ENCODE measurements around the gene LRRC38. TPM values are rescaled to one million over a fixed set of nuclear protein-coding genes. Genes with fewer than 3 reads are reported as not detected.

LRRC38 gene
- total RNA-seq, 1 experiment from 2014 or later, result not detected

DNA sequence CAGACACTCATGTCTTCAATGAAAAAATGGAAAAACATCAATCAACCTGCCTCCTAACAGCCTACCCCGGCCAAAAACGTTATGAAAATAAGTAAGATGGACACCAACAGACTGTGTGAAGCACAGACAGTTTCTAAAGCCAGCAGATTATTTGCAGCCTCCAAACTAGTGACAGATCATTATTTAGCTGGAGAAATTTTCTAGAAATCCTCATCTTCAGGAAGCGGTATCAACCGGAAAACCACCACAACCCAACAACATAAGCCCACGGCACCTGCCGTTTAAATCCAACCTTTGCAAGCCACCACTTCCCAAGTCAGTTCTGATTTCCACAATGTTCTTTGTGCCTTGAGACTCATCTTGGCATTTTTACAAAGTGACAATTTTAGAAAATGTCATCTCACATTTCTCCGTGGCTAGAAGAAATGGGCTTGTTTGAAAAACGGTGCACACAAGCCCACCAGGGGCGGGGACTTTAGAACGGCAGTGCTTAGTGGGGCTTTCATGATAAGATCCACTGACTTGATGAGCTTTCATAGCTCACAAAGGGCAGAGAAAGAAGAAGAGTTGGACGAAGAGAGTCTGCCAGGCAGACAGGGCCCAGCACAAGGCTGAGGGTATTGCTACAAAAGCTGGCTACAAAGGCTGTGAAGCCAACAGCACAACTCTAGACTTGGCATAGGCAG is 34.5 kb downstream of the LRRC38 start:
- H3K27ac ChIP-seq, result no peak overlapping the region
- no peak overlapping the region for H2AFZ ChIP-seq
- no TSS peak for BruUV-seq (replicated peaks)
- no peak overlapping the region for H3K4me3 ChIP-seq
- H3K79me2 ChIP-seq (ENCODE audit: low read depth), result no peaks in the 10 kb centered on the region
- no peaks in the 10 kb centered on the region for H4K20me1 ChIP-seq (ENCODE audit: insufficient read depth)
- H3K36me3 ChIP-seq (ENCODE audit: low read depth), result no peaks in the 10 kb centered on the region
- no peaks in the 10 kb centered on the region for H3K4me1 ChIP-seq (replicated peaks; ENCODE audit: insufficient read depth)
- H3K9me2 ChIP-seq (ENCODE audit: insufficient read depth), result no peaks in the 10 kb centered on the region
- H3K4me2 ChIP-seq, result no peak overlapping the region
- intact Hi-C loops (cut with micrococcal nuclease; ENCODE audit: unreplicated experiment), result no loop called here
- ChIA-PET POLR2A (ENCODE audit: unreplicated experiment) (no interaction called here), CTCF (no interaction called here)
- DNase-seq, result no peak
- H3K9me3 ChIP-seq (ENCODE audit: insufficient read depth, low read depth), result no peaks in the 10 kb centered on the region
- no peaks in the 10 kb centered on the region for H3F3A ChIP-seq (ENCODE audit: insufficient read depth, low read depth)
- peaks cover 17% of the 10 kb centered on the region for H3K27me3 ChIP-seq (ENCODE audit: insufficient read depth, low read depth)
- TF ChIP-seq EZH2 (IDR thresholded peaks at IDR 0.05; ENCODE audit: low read depth), result no peak
- TF ChIP-seq, protein P1, sequence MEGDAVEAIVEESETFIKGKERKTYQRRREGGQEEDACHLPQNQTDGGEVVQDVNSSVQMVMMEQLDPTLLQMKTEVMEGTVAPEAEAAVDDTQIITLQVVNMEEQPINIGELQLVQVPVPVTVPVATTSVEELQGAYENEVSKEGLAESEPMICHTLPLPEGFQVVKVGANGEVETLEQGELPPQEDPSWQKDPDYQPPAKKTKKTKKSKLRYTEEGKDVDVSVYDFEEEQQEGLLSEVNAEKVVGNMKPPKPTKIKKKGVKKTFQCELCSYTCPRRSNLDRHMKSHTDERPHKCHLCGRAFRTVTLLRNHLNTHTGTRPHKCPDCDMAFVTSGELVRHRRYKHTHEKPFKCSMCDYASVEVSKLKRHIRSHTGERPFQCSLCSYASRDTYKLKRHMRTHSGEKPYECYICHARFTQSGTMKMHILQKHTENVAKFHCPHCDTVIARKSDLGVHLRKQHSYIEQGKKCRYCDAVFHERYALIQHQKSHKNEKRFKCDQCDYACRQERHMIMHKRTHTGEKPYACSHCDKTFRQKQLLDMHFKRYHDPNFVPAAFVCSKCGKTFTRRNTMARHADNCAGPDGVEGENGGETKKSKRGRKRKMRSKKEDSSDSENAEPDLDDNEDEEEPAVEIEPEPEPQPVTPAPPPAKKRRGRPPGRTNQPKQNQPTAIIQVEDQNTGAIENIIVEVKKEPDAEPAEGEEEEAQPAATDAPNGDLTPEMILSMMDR (conservative IDR thresholded peaks at IDR 0.05), result no peak

- no peak overlapping the region for H3K4me3 ChIP-seq
- H3F3A ChIP-seq (ENCODE audit: insufficient read depth, low read depth), result no peaks in the 10 kb centered on the region
- no peak for DNase-seq
- ChIA-PET CTCF (no interaction called here), POLR2A (ENCODE audit: unreplicated experiment) (no interaction called here)
- H3K4me1 ChIP-seq (replicated peaks; ENCODE audit: insufficient read depth), result no peaks in the 10 kb centered on the region
- H3K36me3 ChIP-seq (ENCODE audit: low read depth), result no peaks in the 10 kb centered on the region
- intact Hi-C loops (cut with micrococcal nuclease; ENCODE audit: unreplicated experiment), result no loop called here
- no peak overlapping the region for H3K4me2 ChIP-seq
- TF ChIP-seq, protein P1 (conservative IDR thresholded peaks at IDR 0.05), result no peak
- TF ChIP-seq EZH2 (IDR thresholded peaks at IDR 0.05; ENCODE audit: low read depth), result no peak
- H3K79me2 ChIP-seq (ENCODE audit: low read depth), result no peaks in the 10 kb centered on the region
- H3K9me2 ChIP-seq (ENCODE audit: insufficient read depth), result no peaks in the 10 kb centered on the region
- H4K20me1 ChIP-seq (ENCODE audit: insufficient read depth), result no peaks in the 10 kb centered on the region
- peaks cover 13% of the 10 kb centered on the region; the same call in 1 of the 2 replicates for H3K27me3 ChIP-seq (ENCODE audit: insufficient read depth, low read depth)
- H3K9me3 ChIP-seq (ENCODE audit: insufficient read depth, low read depth), result no peaks in the 10 kb centered on the region
- no TSS peak for BruUV-seq (replicated peaks)
- no peak overlapping the region for H3K27ac ChIP-seq
- H2AFZ ChIP-seq, result no peak overlapping the region
These were observed 35.1 kb downstream of the LRRC38 start for GRCh38 chr1:13478692-13479091.

GRCh38 chr1:13469343-13469742 is 44.5 kb downstream of the LRRC38 start:
- DNase-seq, result no peak
- H3K36me3 ChIP-seq (ENCODE audit: low read depth), result no peaks in the 10 kb centered on the region
- H3K79me2 ChIP-seq (ENCODE audit: low read depth), result no peaks in the 10 kb centered on the region
- H2AFZ ChIP-seq, result no peak overlapping the region
- POLR2A ChIA-PET (ENCODE audit: unreplicated experiment), result no interaction called here
- H3F3A ChIP-seq (ENCODE audit: insufficient read depth, low read depth), result no peaks in the 10 kb centered on the region
- no peaks in the 10 kb centered on the region for H3K9me2 ChIP-seq (ENCODE audit: insufficient read depth)
- H3K4me1 ChIP-seq (replicated peaks; ENCODE audit: insufficient read depth), result no peaks in the 10 kb centered on the region
- H3K27ac ChIP-seq, result no peak overlapping the region
- CTCF ChIA-PET, result no interaction called here
- no peak overlapping the region for H3K4me3 ChIP-seq
- no peak overlapping the region for H3K4me2 ChIP-seq
- no peak for TF ChIP-seq EZH2 (IDR thresholded peaks at IDR 0.05; ENCODE audit: low read depth)
- TF ChIP-seq, protein P1 (conservative IDR thresholded peaks at IDR 0.05), result peak; percentile 24; the same call in 1 of the 2 replicates
- H3K27me3 ChIP-seq (ENCODE audit: insufficient read depth, low read depth), result peaks cover 17% of the 10 kb centered on the region
- intact Hi-C loops (cut with micrococcal nuclease; ENCODE audit: unreplicated experiment), result no loop called here
- no peaks in the 10 kb centered on the region for H4K20me1 ChIP-seq (ENCODE audit: insufficient read depth)
- BruUV-seq (replicated peaks), result no TSS peak
- H3K9me3 ChIP-seq (ENCODE audit: insufficient read depth, low read depth), result no peaks in the 10 kb centered on the region

Measured in PC-9 (cell line).